Bronchial epithelial cell (primary cell): ENCODE data around the gene LTB4R. TPM values are rescaled to one million over a fixed set of nuclear protein-coding genes. Genes with fewer than 3 reads are reported as not detected.

Source experiments
- DNase-seq: peaks from one replicate; pipeline ENCODE4 v3.0.0-alpha.2; 2010; ENCODE audit warnings: low read depth
- FAIRE-seq: peaks from 2 replicates; lab custom pipeline; 2011; peaks lifted over from hg19 to GRCh38; lab: Jason Lieb, UNC
- H3K27me3 ChIP-seq: 2 replicates; pipeline ENCODE4 v1.5.1; 2011; ENCODE audit warnings: low read length; ENCODE audit not compliant: control insufficient read depth, insufficient read depth
- H3K36me3 ChIP-seq: 2 replicates; pipeline ENCODE4 v1.5.1; 2011; ENCODE audit warnings: low read length; ENCODE audit not compliant: control insufficient read depth, insufficient read depth
- H3K4me3 ChIP-seq: 2 replicates; pipeline ENCODE4 v1.5.1; 2011; ENCODE audit warnings: mild to moderate bottlenecking, low read depth, low read length, control low read depth
- CTCF ChIP-seq: IDR thresholded peaks from 2 replicates; pipeline ENCODE4 v1.5.1; 2011; ENCODE audit warnings: mild to moderate bottlenecking, moderate library complexity, low read length, control low read depth, inconsistent platforms; ENCODE audit not compliant: insufficient read depth, severe bottlenecking
- total RNA-seq: library from RNA; depleted of rRNA; stranded (reverse); fragments of >200 nt; gene quantifications from 2 replicates; pipeline ENCODE4 v1.2.1, GENCODE V29; 2014

LTB4R gene
- total RNA-seq, 1 donor from 2014 or later = 3.7 TPM

- TF ChIP-seq CTCF = no peak
- FAIRE-seq (no peak), DNase-seq (no peak)
- no peak overlapping the region for H3K4me3 ChIP-seq
- peaks cover 34% of the 10 kb centered on the region for H3K36me3 ChIP-seq
- no peaks in the 10 kb centered on the region for H3K27me3 ChIP-seq
Measured at GRCh38 chr14:24266344-24267244, 44.7 kb upstream of the LTB4R start.

- H3K27me3 ChIP-seq = no peaks in the 10 kb centered on the region
- TF ChIP-seq CTCF = no peak
- FAIRE-seq (no peak), DNase-seq (no peak)
- no peak overlapping the region for H3K4me3 ChIP-seq
- H3K36me3 ChIP-seq = peaks cover 32% of the 10 kb centered on the region
Measured at GRCh38 chr14:24267516-24267915, 43.8 kb upstream of the LTB4R start.

- no peak overlapping the region for H3K4me3 ChIP-seq
Measured at GRCh38 chr14:24268225-24268624, 43.1 kb upstream of the LTB4R start.

GRCh38 chr14:24269368-24269767 lies 41.9 kb upstream of the LTB4R start:
- DNase-seq (no peak), FAIRE-seq (no peak)
- no peaks in the 10 kb centered on the region for H3K27me3 ChIP-seq
- H3K36me3 ChIP-seq = peaks cover 30% of the 10 kb centered on the region
- no peak overlapping the region for H3K4me3 ChIP-seq
- TF ChIP-seq CTCF = no peak

More at GRCh38 chr14:24268225-24268624, 43.1 kb upstream of the LTB4R start:
- TF ChIP-seq CTCF = no peak
- DNase-seq = no peak
- no peak for FAIRE-seq
- Histone ChIP-seq H3K36me3 (peaks cover 30% of the 10 kb centered on the region), H3K27me3 (no peaks in the 10 kb centered on the region)

- H3K36me3 ChIP-seq = peaks cover 30% of the 10 kb centered on the region
- DNase-seq = no peak
- no peaks in the 10 kb centered on the region for H3K27me3 ChIP-seq
- no peak overlapping the region for H3K4me3 ChIP-seq
- no peak for TF ChIP-seq CTCF
- FAIRE-seq = no peak
Measured at GRCh38 chr14:24269910-24270536, 41.3 kb upstream of the LTB4R start.
